GM19468 (cell line): ENCODE data around the gene SIGLEC8.
"Not testable (repeated sequence)": the region's sequence is repeated elsewhere in the genome, so short reads cannot be mapped to it uniquely, and the experiment has no call there.

Experiments
- ATAC-seq: cut with Tn5 transposase; IDR thresholded peaks from one replicate; pipeline ENCODE4 v1.9.1; 2021; ENCODE audit warnings: mild to moderate bottlenecking, moderate library complexity, moderate number of reproducible peaks; ENCODE audit not compliant: unreplicated experiment; ENCODE audit errors: extremely low read depth

Gene SIGLEC8

DNA sequence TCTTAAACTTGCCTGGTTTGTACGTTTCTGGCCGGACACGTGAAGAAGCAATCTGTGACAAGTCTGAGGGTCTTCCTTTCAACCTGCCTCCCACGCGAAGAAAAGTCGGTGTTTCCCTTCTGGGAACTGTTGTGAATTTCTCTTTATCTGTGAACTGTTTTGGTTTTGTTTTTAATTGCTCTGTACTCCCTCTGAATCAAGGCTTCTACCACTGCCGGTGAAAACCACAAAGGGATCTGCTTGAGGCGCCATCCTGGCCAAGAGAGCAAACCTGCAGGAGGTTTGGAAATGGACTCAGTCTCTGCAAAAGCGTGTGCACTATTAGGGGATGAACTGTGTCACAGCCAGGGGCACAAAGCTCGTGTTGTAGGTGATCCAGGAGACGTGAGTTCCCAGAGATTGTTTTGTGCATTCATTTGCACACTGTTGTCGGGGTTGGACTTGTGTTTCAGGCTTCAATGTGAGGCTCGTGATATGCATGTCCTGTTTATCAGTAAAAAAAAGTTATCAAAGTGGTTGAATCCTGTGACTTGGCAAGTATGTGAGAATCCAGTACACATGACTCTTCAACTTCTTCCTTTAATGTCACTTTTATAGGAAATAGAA lies 9.7 kb downstream of the SIGLEC8 start:
- ATAC-seq = no peak

DNA sequence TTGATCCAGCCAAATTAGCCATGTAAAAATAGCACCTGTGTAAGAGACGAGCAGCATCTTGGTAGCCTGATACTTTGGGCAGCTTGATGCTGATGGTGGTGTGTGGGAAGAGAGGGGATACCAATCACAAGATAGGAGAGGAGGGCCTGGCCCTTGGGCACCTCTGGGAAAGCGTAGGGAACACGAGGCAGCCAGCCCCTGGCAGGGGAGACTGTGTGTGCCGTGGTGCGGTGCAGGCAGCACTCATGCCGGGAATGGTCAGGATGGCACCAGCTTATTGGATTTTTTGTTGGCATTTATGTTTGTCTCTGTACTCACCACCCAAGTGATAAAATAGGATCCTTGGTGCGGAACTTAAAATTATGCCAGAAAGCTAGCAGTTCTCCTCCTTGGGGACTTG lies 10.2 kb downstream of the SIGLEC8 start:
- ATAC-seq = no peak

DNA sequence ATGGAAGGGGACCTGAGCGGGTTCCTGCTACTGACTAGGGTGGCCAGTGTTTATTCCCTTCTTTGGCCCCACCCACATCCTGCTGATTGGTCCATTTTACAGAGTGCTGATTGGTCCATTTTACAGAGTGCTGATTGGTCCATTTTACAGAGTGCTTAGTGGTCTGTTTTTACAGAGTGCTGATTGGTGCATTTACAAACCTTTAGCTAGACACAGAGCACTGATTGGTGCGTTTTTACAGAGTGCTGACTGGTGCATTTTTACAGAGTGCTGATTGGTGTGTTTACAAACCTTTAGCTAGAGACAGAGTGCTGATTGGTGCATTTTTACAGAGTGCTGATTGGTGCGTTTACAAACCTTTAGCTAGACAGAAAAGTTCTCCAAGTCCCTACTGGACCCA lies 10.7 kb downstream of the SIGLEC8 start:
- ATAC-seq = not testable (repeated sequence)

DNA sequence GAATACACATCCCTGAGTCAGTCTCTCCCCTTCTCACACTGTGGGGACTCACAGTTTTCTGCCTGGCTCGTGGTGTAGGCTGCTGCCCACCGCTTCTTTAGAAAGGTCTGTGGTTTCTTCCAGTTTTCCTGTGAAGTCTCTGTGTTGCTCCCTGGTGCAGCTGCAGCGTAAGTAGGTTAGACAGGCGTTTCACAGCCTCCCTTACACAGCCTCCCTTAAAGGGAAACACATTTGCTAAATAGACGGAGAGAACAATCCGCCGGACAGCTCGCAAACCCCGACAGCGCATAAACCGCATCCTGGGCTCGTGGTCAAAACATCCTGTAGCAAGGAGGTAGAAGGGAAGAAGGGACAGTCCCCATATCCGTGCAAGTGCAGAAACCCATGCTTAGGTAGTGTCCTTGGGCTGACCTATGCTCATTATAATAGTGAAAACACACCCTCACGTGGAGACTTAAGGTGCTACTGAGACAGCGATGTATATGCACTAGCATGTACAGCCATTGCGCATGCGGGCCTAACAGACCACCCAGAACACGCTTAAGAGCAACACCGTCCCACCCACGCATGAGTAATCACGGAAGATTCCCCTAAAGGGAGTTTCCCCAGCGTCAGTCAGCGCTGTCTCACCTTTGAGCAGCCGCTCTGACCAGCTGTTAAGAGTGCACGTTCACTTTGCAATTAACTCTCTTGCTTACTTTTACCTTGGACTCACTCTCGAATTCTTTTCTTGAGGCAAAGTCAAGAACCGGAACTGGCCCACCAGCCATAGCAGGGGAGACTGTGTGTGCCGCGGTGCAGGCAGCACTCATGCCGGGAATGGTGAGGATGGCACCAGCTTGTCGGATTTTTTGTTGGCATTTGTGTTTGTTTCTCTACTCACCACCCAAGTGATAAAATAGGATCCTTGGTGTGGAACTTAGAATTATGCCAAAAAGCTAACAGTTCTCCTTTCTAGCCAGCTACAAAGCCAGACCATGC lies 16.6 kb downstream of the SIGLEC8 start:
- ATAC-seq = peak; percentile 62

GRCh38 chr19:51440846-51441409 lies 17.3 kb downstream of the SIGLEC8 start:
- no peak for ATAC-seq

- ATAC-seq = no peak
These were observed 18.2 kb downstream of the SIGLEC8 start for GRCh38 chr19:51440052-51440451.

DNA sequence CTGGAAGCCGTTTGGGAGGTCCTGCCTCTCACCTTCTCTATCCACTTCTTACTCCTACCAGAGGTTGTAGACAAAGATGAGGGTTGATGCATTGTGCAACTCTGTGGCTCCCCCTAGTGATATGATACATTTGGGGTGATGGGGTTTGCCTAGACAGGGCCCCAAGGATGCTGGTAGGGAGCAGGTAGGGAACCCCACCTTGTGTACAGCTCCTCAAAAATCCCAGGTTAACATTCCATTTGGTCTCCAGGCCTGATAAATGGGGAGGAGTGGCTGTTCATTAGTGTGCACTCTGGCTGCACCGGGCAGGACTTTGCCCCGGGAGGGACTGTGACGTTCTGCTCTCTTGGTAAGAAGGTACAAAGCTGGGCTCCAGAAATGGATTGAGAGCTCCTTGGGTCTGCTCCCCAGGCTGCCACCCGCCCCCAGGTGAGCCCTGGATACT lies 19.2 kb downstream of the SIGLEC8 start:
- ATAC-seq = no peak

- no peak for ATAC-seq
These were observed 23.8 kb downstream of the SIGLEC8 start for GRCh38 chr19:51434456-51434855.

GRCh38 chr19:51433043-51433442 lies 25.2 kb downstream of the SIGLEC8 start:
- ATAC-seq = no peak

DNA sequence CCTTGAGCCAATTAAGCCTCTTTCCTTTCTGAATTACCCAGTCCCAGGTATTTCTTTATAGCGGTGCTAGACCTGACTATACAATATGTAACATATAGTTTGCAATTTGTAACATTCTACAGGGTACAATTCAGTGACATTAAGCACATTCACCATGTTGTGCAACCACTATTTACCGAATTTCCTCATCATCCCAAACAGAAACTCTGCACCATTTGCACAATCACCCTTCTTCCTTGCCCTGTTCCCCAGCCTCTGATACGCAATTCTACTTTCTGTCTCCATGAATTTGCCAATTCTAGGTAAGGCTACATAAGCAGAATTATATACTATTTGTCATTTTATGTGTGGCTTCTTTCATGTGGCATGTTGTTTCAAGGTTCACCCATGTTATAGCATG lies 27.1 kb downstream of the SIGLEC8 start:
- ATAC-seq = no peak

- ATAC-seq = no peak
These were observed 28.0 kb downstream of the SIGLEC8 start for GRCh38 chr19:51430221-51430620.

GRCh38 chr19:51427201-51427600 lies 31.1 kb downstream of the SIGLEC8 start:
- no peak for ATAC-seq

DNA sequence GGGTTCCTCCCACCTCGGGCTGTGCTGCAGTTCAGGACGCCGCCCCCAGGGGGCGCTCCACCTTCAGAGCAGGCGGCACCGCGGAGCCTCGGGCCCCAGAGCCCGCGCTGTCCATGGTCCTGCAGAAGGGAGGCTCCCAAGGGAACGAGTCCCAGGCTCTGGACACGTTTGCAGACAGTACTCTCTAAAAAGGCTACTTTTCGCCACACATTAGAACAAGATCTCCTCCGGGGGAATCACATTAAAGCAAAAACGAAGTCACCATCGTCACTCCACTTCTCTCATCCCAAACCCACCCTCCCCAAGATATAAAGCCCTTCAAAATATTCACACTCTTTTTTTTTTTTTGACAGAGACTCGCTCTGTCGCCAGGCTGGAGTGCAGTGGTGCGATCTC lies 36.2 kb downstream of the SIGLEC8 start:
- ATAC-seq = no peak

DNA sequence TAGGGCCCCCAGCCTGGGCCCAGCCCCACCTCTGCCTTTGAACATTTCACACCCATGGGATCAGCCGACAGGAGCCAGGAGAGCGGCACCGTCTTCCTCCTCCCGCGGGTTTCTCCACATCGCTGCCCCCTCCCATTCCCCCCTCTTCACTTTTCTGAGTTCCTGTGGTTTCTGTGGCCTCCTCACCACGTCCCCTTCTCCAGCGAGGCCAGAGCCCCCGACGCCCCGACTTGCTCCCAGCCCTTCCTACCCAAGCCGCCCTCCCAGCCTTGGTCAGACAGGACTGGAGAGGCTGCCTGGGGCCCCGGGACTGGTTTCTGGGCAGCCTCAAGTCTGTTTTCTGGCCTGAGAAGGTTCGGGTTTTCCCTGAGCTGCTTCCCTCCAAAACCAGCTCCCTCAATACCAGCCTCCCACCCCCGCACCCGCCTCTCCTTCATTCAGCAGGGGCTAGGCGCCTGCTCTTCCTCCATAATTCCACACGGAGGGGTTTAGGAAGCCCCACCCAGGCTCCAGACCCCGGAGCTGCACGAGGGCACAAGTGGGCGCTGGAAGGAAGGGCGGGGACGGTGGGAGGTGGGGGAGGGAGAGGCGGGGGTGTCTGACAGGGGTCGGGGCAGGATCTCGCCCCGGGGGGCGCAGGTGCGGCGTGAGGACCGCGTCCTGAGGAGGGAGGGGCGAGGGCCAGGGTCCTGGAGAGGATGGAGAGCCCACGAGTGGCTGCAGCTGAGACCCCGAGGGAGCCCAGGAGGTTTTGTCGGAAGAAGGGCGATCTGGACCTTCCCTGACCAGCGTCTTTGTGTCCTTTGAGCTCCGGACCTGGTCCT lies 36.8 kb downstream of the SIGLEC8 start:
- ATAC-seq = no peak

DNA sequence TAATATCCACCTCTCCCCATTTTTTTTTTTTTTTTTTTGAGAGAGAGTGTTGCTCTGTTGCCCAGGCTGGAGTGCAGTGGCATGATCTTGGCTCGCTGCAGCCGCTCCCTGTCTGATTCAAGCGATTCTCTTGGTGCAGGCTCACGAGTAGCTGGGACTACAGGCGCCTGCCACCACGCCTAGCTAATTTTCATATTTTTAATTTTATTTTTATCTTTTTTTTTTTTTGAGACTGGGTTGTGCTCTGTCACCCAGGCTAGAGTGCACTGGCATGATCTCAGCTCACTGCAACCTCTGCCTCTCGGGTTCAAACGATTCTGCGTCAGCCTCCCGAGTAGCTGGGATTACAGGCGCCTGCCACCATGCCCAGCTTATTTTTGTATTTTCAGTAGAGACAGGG lies 37.7 kb downstream of the SIGLEC8 start:
- ATAC-seq = not testable (repeated sequence)

DNA sequence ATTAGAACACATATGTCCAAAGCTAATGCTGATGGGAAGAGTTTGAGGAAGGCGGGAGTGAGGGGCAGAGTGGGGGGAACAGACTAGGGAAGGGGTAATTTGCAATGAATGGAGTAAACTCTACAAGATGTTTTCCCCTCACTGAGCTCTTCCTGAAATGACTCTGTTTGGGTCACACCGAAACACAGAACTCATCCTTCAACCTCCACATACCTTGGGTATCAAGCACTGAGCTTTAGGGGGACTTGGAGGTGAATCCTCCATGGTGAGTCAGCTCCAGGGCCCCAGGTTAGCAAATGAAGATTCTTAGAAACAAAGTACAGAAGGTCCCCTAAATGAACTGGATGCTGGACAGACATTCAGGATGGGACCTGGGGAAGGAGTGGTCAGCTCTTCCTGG lies 39.5 kb downstream of the SIGLEC8 start:
- no peak for ATAC-seq

GRCh38 chr19:51417810-51418157 lies 40.5 kb downstream of the SIGLEC8 start:
- no peak for ATAC-seq

- peak; percentile 26 for ATAC-seq
These were observed 41.0 kb downstream of the SIGLEC8 start, which contains the start of gene SIGLEC10 for GRCh38 chr19:51417107-51417809. TSS of gene SIGLEC10 (minus strand) at chr19:51417642. CDS start at chr19:51417581, 61 bp downstream.

- not testable (repeated sequence) for ATAC-seq
These were observed 41.8 kb downstream of the SIGLEC8 start for GRCh38 chr19:51416422-51416821.

DNA sequence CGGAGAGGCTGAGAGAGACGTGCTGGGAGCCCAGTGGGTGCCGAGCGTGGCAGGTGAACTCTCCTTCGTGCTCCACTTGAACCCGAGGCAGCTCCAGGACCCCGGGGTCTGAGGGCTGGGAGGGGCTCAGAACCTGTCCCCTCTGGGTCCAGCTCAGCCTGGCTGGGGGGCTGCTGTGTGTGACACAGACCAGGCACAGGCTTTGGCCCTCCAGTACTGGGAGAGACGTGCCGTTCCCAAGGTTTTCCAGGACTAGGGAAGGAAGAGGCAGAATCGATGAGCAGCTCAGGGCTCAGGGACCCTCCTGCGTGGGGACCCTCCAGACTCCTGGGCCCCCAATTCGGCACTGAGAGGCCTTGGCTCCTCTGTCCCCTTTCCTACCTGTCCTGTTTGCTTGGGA lies 43.1 kb downstream of the SIGLEC8 start:
- ATAC-seq = no peak
